A549 (cell line): Measurements from ENCODE around the gene PSME4.

Source experiments
- CTCF ChIP-seq: fragments of >200 bp; sonication (Bioruptor Twin); formaldehyde crosslinking; IDR thresholded peaks from 3 replicates; pipeline ENCODE4 v1.5.1; 2016
- HOXA7 ChIP-seq: fragments of 250-450 bp; sonication (Bioruptor Pico); IDR thresholded peaks from 2 replicates; pipeline ENCODE4 v1.5.0; 2020; ENCODE audit warnings: mild to moderate bottlenecking, moderate library complexity
- KDM1A ChIP-seq: fragments of 200-600 bp; sonication (generic); IDR thresholded peaks from 2 replicates; pipeline ENCODE4 v1.6.1; 2016; ENCODE audit warnings: low read depth, mild to moderate bottlenecking
- MAFK ChIP-seq: fragments of 450-650 bp; IDR thresholded peaks from 2 replicates; pipeline ENCODE4 v1.6.1; 2014; ENCODE audit not compliant: partially characterized antibody
- MAX ChIP-seq: IDR thresholded peaks from 2 replicates; pipeline ENCODE4 v1.6.1; 2012
- MAZ ChIP-seq: fragments of 150-350 bp; IDR thresholded peaks from 2 replicates; pipeline ENCODE4 v1.6.1; 2014; ENCODE audit warnings: antibody characterized with exemption, low read depth, low read length, borderline replicate concordance
- MYC ChIP-seq: IDR thresholded peaks from 2 replicates; pipeline ENCODE4 v1.6.1; 2012; ENCODE audit warnings: mild to moderate bottlenecking, inconsistent platforms, low read length, improper control_type of control experiment, borderline replicate concordance
- NFE2L2 ChIP-seq: fragments of 150-350 bp; conservative IDR thresholded peaks from 2 replicates; pipeline ENCODE4 v1.6.1; 2014; ENCODE audit warnings: low read length
- PBX3 ChIP-seq: IDR thresholded peaks from 2 replicates; pipeline ENCODE4 v1.6.1; 2012
- POLR2A ChIP-seq: IDR thresholded peaks from 2 replicates; pipeline ENCODE4 v1.6.1; 2012; ENCODE audit warnings: mild to moderate bottlenecking, low read length
- ZC3H11A ChIP-seq: fragments of 450-650 bp; IDR thresholded peaks from 2 replicates; pipeline ENCODE4 v1.6.1; 2014; ENCODE audit warnings: antibody characterized with exemption, mild to moderate bottlenecking

- TF ChIP-seq POLR2A (no peak), CTCF (no peak), HOXA7 (no peak), PBX3 (no peak), MAFK (no peak), ZC3H11A (no peak), MAZ (no peak), MAX (no peak), MYC (no peak), KDM1A (no peak), NFE2L2 (no peak)
Measured at GRCh38 chr2:54009549-54009948, 38.8 kb upstream of the PSME4 start.
